GM23248 (cell line): ENCODE data around the gene LRRC7.
"Not testable (repeated sequence)": the region's sequence is repeated elsewhere in the genome, so short reads cannot be mapped to it uniquely, and the experiment has no call there.

Experiments used
- EZH2 ChIP-seq: fragments of 200-600 bp; sonication (generic); IDR thresholded peaks from 2 replicates; pipeline ENCODE4 v1.6.1; 2018; ENCODE audit warnings: antibody characterized with exemption, mild to moderate bottlenecking; ENCODE audit not compliant: insufficient read depth, poor library complexity, severe bottlenecking
- EZH2phosphoT487 ChIP-seq: fragments of 200-600 bp; sonication (generic); IDR thresholded peaks from 2 replicates; pipeline ENCODE4 v1.6.1; 2018; ENCODE audit warnings: antibody characterized with exemption, moderate library complexity, mild to moderate bottlenecking, low read depth; ENCODE audit not compliant: insufficient read depth

GRCh38 chr1:69717834-69718233 lies 150.1 kb downstream of the LRRC7 start:
- not testable (repeated sequence) for TF ChIP-seq EZH2phosphoT487, EZH2
